GM18868 (cell line): ENCODE data around the gene CPA1.

Source experiments
- ATAC-seq: cut with Tn5 transposase; IDR thresholded peaks from one replicate; pipeline ENCODE4 v1.9.1; 2021; ENCODE audit warnings: mild to moderate bottlenecking, moderate library complexity; ENCODE audit not compliant: unreplicated experiment

The CPA1 gene

DNA sequence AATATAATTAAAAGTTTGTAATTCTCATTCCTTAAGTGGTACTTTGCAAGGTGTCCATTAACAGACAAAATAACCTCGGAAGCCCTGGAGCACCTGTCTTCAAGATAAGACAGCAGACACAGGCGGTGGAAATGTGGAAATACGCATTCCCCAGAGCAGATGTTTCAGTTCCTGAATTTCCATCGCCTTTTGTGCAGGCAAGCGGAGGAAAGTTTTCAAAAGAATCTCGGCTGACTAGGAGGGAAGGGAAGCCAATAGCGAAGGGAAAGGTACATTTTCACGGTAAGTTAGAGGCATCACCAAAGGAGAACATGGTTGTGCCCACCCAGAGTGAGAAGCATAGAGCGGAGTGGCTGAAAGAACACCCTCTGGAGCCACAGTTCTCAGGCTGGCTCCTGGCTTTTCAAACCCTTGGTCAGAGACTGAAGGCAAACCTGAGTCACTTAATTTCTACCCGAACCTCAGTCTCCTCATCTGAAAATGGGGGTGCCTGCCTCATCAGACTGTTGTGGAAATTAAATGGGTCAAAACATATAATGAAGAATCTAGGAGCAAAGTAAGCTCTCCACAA lies 13.6 kb downstream of the CPA1 start:
- ATAC-seq: no peak

DNA sequence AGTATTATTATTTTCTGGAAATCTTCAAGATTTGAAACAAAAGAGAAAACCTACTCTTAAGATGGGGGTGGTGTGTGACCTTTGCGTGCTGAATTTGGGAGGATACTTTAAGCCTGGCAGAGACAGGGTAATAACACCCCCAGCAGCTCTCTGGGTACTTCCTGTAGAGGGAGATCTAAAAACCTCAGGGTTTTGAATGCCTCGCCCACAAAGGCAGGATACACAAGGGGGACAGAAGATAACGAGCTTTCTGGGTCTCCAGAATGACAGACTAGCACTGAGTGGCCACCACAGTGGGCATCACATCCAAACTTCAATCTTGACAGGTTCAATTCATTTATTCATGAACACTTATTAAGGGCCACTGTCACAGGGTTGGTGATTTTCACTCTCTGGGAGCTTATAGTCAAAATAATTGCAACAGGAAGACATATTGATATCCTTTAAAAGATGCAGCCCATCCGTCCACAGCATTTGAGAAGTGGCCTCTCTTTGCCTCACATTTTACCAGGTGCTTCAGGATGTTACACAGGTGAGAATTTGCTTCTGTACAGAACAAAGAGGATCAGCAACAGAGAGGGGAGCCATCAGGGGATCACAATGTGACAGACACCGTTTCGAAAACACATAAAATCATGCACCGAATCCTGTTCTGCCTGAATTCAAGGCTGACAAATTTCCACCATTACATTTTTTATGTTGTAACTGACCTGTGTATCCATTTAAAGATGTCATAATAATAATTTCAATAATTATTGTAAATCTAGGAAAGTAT lies 14.3 kb downstream of the CPA1 start:
- ATAC-seq: no peak

GRCh38 chr7:130395421-130395820 lies 15.1 kb downstream of the CPA1 start:
- ATAC-seq: no peak

GRCh38 chr7:130396109-130396508 lies 15.8 kb downstream of the CPA1 start:
- ATAC-seq: no peak

DNA sequence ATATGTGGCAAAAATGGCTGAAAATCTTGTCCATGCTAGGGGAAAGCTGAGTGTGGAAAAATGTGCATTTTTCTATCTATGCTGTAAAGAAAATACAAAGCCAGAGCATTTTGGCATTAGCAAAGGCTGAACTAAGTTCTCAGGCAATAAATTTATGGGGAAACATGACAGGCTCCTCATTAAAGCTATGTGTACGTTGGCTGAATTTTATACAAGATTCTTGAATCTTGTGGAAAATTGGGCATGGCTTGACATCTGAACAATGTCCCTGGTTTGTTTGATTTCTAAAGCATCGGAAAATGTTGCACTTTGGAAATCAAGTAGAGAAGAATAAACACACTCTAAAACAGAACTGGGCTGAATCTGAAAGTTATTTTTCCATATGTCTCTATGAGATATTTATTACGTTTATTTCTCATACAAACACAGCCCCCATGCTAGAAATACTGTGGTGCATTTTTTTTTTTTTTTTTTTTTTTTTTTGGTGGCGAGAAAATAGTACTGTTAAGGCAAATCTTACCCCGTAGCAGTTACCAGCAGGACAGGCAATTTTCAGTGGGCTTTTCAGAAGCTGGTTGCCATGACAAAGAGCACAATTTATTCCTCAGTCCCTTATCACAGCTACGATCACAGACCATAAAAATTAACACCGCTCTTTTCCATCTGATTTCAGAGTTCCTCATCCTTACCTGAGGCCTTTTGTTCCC lies 16.9 kb downstream of the CPA1 start:
- no peak for ATAC-seq

GRCh38 chr7:130397758-130398073 lies 17.4 kb downstream of the CPA1 start:
- ATAC-seq: no peak

GRCh38 chr7:130398526-130399090 lies 18.3 kb downstream of the CPA1 start:
- no peak for ATAC-seq

- ATAC-seq: no peak
These were observed 19.9 kb downstream of the CPA1 start for GRCh38 chr7:130400120-130400572.

DNA sequence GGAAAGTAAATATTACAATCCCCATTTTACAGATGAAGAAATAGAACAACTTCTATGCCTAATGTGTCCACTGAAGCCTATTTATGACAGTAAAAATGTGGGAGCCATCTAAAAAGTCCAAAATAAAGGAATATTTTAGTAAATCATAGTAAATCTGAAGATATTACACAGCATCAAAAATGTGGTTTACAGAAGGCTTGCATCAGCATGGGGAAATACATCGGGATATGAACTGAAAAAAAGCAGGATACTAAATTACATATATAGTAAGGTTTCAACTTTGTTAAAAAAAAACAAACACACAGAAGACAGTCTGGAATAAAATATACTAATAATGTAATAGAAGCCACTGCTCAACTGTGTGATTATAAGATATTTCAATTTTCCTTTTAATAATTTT lies 20.8 kb downstream of the CPA1 start:
- no peak for ATAC-seq

GRCh38 chr7:130401578-130401977 lies 21.3 kb downstream of the CPA1 start:
- no peak for ATAC-seq

GRCh38 chr7:130405003-130405402 lies 24.7 kb downstream of the CPA1 start:
- no peak for ATAC-seq

GRCh38 chr7:130409067-130409711 lies 28.9 kb downstream of the CPA1 start:
- ATAC-seq: no peak

GRCh38 chr7:130409712-130410072 lies 29.4 kb downstream of the CPA1 start:
- no peak for ATAC-seq

DNA sequence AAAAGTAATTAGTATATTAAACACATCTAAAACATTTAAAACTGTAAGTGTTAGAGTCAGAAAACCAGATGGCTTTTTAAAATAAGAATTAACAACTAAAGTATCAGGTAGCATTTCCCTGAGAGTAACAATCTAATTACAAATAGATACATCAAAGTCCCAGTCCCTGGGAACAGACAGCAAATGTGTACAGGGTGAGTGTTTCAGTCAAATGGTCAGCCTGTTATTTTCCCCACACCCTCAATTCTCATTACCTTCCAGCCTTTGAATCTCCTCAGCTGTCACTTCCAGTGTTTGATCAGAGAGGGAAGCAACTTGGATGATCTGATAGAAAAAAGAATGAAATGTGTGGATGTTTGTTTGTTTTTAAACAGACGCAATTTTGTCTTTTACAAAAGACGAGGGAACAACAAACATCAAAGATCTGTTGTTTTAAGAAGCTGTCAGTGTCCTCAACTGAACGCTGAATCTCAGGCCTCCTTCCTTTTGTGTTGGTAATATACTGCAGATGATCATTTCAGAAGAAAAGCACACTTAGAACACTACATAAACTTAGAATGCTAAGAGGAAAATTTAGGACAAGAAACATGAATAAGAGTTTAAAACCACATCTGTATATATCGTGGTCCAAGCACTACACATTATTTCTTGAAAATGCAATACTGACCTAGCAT lies 30.7 kb downstream of the CPA1 start:
- ATAC-seq: no peak

GRCh38 chr7:130413201-130413600 lies 32.9 kb downstream of the CPA1 start:
- ATAC-seq: no peak

- ATAC-seq: no peak
These were observed 34.7 kb downstream of the CPA1 start for GRCh38 chr7:130415006-130415405.

DNA sequence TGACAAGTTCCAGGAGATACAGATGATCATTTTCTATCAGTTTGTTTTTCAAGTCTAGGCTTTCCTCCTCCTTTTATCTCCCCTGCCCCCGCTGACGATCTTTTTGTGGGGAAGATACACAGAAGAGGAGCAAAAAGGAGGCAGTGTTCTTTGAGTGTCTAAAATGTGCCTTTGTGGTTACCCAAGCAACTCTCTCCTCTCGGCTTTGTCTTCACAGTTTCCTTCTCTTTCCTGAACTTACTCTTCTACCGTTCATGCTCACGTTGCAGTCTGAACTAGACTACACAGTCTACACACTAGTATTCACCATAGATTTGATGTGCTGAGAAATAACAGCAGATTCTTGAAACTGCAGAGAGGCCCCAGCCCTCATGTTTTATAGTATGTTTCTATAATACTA lies 36.9 kb downstream of the CPA1 start:
- no peak for ATAC-seq

DNA sequence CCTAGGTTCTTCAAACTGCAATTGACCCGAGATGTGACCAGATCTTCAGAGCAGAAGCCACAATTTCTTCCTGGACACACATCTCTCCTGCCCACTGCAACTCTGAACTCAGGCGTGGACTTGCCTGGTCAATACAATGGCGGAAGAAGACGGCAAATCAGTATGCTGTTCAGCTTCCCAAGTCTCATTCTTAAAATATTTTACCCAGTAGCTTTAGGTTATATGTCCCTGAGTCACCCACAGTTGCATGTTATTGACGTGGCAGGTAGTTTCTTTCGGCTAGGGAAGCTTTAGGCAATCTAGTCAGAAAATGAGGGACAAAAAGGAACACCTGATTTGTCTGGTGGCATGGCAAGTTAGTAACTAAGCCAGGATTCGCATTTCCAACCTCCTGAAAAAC lies 38.0 kb downstream of the CPA1 start:
- ATAC-seq: no peak

DNA sequence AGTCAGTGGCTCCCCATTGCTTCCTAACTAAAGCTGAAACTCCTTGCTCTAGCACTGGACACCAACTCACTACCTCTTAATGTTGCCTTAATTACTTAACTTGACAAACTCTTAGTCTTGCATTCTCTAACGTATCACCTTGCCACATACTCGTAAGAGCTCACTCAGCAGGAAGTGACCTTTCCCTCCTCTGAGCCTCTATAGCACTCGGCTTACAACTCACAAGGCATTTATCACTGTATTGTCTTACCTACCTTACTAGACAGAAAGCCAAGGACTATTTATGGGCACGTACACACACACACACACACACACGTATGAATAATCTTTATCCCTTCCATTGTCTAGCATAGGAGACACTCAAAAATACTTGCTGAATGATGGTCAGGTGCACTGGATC lies 39.4 kb downstream of the CPA1 start:
- ATAC-seq: no peak

- no peak for ATAC-seq
These were observed 40.8 kb downstream of the CPA1 start for GRCh38 chr7:130420943-130421578.
